ENCODE data around the gene NFATC2.

DNA sequence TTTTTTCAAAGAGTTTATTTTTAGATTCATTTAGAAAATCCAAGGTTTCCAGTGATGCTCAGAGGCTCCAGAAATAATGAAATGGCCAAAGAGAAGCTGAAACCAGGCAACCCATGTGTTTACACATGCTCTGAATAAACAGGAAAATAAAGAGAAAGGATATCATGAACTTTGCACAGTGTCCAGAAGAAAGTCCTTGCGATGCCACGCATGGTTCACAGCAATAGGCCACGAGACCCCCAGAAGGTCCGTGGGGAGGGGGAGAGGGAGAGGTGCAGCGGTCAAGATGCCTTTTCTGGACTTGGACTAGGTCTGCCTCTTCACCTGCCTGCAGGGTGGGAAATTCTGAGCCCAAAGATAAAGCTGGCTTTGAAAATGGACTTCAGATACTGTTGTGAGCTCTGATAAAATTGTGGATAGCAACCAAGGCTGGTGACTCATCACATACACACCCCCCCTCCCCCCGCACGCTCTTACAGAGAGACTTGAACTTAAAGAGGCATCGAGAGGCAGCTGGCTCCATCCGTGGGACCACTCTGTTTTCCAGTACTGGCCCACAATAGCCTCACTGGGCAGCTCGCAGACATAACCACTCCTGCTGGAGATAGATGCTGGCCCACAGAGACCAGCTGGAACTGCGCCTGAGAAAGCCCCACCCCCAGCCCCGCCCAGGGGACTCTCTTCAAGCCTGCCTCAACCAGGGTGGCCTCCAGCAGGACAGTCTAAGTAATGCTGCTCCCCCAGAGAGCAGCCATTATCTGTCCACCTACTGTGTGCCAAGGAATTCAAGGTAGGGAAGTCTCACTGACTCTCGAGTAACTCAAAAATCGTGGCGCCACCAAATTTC is 21.2 kb upstream of the NFATC2 start:
- TF ChIP-seq LEF1 (IDR thresholded peaks at IDR 0.05; ENCODE audit: borderline replicate concordance) = no peak
- no peak for TF ChIP-seq HDGF (IDR thresholded peaks at IDR 0.05; ENCODE audit: borderline replicate concordance)
- TF ChIP-seq, protein P1, sequence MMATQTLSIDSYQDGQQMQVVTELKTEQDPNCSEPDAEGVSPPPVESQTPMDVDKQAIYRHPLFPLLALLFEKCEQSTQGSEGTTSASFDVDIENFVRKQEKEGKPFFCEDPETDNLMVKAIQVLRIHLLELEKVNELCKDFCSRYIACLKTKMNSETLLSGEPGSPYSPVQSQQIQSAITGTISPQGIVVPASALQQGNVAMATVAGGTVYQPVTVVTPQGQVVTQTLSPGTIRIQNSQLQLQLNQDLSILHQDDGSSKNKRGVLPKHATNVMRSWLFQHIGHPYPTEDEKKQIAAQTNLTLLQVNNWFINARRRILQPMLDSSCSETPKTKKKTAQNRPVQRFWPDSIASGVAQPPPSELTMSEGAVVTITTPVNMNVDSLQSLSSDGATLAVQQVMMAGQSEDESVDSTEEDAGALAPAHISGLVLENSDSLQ (IDR thresholded peaks at IDR 0.05) = no peak
- no peak for TF ChIP-seq TARDBP (IDR thresholded peaks at IDR 0.05)
- no peak for TF ChIP-seq BHLHE40 (IDR thresholded peaks at IDR 0.05; ENCODE audit: borderline replicate concordance)
- TF ChIP-seq SP1 (IDR thresholded peaks at IDR 0.05) = no peak
